ENCODE measurements around the gene CYBRD1. TPM values are rescaled to one million over a fixed set of nuclear protein-coding genes. Genes with fewer than 3 reads are reported as not detected.

CYBRD1 gene
- total RNA-seq, 2 donors from 2014 or later = 0.44 to 1.3 TPM

DNA sequence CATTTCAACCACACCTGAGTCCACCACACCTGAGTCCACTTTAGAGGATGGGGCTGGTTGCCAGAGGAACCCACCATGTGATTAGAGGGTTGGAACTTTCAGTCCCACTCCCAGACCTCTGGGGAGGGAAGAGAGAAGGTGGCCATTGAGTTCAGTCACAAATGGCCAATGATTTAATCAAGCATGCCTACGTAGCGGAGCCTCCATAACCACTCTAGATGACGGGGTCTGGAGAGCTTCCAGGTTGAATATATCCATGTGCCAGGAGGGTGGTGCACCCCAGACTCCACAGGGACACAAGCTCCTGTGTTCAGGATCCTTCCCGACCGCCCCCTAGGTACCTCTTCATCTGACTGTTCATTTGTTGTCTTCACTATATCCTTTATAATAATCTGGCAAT, 53.3 kb downstream of the CYBRD1 start:
- Mint-ChIP-seq H3K27ac (no peak overlapping the region), H3K36me3 (ENCODE audit: low read depth) (no peaks in the 10 kb centered on the region), H3K4me1 (peaks cover 4% of the 10 kb centered on the region), H3K4me3 (no peak overlapping the region), H3K27me3 (peaks cover 8% of the 10 kb centered on the region)
- ATAC-seq (no peak), DNase-seq (no peak)
- no peaks in the 10 kb centered on the region for H3K9me3 ChIP-seq (ENCODE audit: control insufficient read depth, low read length, poor library complexity, severe bottlenecking)

DNA sequence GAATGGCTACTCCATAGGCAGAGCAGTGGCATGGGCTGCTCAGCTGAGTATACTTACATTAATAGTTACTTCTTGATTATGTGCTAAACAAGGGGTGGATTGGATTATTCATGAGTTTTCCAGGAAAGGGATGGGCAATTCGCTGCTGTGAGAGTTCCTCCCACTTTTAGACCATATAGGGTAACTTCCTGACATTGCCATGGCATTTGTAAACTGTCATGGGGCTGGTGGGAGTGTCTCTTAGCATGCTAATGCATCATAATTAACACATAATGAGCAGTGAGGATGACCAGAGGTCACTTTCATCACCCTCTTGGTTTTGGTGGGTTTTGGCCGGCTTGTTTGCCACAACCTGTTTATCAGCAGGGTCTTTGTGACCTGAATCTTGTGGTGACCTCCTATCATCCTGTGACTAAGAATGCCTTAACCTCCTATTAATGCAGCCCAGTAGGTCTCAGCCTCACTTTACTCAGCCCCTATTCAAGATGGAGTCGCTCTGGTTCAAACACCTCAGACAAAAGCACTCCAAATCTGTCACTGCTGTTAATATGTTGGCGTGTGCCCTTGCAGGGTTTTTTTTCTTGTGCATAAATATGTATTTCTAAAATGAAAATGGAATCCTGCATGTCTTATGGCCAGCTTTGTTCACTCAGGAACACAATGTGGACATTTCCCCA, 56.0 kb downstream of the CYBRD1 start:
- DNase-seq (no peak), ATAC-seq (no peak)
- H3K4me3 Mint-ChIP-seq = no peak overlapping the region
- H3K9me3 ChIP-seq (ENCODE audit: control insufficient read depth, low read length, poor library complexity, severe bottlenecking) = no peaks in the 10 kb centered on the region
- peaks cover 6% of the 10 kb centered on the region for H3K4me1 Mint-ChIP-seq
- H3K27ac Mint-ChIP-seq = no peak overlapping the region
- H3K27me3 Mint-ChIP-seq = peaks cover 11% of the 10 kb centered on the region
- H3K36me3 Mint-ChIP-seq (ENCODE audit: low read depth) = peaks cover 4% of the 10 kb centered on the region

DNA sequence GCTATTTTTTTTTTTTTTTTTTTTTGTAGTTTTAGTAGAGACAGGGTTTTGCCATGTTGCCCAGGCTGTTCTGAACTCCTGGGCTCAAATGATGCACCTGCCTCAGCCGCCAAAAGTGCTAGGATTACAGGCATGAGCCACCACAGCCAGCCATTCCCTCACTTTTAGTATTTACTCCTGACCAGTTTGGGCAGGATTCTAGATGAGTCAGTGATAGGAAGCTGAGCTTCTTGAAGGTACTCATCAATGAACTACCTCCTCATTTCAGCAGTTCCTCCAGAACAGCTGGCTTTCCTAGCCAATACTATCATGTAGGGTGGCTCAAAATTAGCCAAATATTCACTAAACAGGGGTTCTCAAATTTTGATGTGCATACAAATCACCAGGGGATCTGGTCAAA, 57.2 kb downstream of the CYBRD1 start:
- H3K27ac Mint-ChIP-seq = no peak overlapping the region
- H3K9me3 ChIP-seq (ENCODE audit: control insufficient read depth, low read length, poor library complexity, severe bottlenecking) = no peaks in the 10 kb centered on the region
- no peak for DNase-seq
- H3K4me1 Mint-ChIP-seq = peaks cover 2% of the 10 kb centered on the region
- peaks cover 4% of the 10 kb centered on the region for H3K36me3 Mint-ChIP-seq (ENCODE audit: low read depth)
- no peak for ATAC-seq
- H3K27me3 Mint-ChIP-seq = peaks cover 11% of the 10 kb centered on the region
- no peak overlapping the region for H3K4me3 Mint-ChIP-seq

DNA sequence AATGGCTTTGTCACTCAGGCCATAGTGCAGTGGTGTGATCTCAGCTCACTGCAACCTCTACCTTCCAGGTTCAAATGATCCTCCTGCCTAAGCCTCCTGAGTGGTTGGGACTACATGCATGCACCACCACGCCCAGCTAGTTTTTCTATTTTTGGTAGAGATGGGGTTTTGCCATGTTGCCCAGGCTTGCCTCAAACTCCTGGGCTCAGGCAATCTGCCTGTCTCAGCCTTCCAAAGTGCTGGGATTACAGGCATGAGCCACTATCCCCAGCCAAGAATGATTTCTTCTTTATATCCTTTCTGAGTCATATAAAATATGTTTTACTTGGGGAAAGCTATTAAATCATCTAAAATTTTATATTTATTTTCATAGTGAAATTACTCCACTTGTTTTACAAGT, 61.3 kb downstream of the CYBRD1 start:
- Mint-ChIP-seq H3K27ac (no peak overlapping the region), H3K27me3 (peaks cover 33% of the 10 kb centered on the region), H3K4me1 (peaks cover 2% of the 10 kb centered on the region), H3K4me3 (no peak overlapping the region), H3K36me3 (ENCODE audit: low read depth) (peaks cover 6% of the 10 kb centered on the region)
- DNase-seq (no peak), ATAC-seq (no peak)
- no peaks in the 10 kb centered on the region for H3K9me3 ChIP-seq (ENCODE audit: control insufficient read depth, low read length, poor library complexity, severe bottlenecking)

DNA sequence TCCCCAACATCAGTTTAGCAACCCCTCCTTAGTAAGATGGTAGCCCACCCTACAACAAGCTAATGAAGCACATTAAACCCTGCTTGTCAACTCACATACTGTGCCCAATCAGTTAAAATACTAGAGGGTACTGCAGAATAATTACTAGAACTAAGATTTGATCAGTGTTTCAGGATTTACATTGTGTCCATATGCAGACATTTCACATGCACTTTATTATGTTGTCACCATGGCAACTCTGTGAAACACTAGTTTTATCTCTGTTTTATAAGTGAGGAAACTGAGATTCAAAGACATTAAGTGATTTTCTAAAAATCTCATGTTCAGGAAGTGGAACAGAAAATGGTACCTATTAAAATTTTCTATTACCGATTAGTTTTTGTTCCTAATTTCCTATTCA, 61.7 kb downstream of the CYBRD1 start:
- Mint-ChIP-seq H3K36me3 (ENCODE audit: low read depth) (peaks cover 6% of the 10 kb centered on the region), H3K27ac (no peak overlapping the region), H3K27me3 (peaks cover 33% of the 10 kb centered on the region), H3K4me3 (no peak overlapping the region), H3K4me1 (peaks cover 2% of the 10 kb centered on the region)
- no peaks in the 10 kb centered on the region for H3K9me3 ChIP-seq (ENCODE audit: control insufficient read depth, low read length, poor library complexity, severe bottlenecking)
- ATAC-seq (no peak), DNase-seq (no peak)

DNA sequence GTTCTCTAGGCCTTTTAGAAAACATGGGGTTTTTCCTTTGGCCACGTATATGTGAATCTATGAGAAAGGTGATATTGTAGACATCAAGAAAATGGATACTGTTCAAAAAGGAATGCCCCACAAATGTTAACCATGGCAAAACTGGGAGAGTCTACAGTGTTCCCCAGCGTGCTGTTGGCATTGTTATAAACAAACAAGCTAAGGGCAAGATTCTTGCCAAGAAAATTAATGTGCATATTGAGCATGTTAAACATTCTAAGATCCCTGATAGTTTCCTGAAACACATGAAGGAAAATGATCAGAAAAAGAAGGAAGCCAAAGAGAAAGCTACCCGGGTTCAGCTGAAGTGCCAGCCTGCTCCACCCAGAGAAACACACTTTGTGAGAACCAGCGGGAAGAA, 64.9 kb downstream of the CYBRD1 start:
- no peak for ATAC-seq
- no peaks in the 10 kb centered on the region for H3K4me1 Mint-ChIP-seq
- no peak for DNase-seq
- H3K36me3 Mint-ChIP-seq (ENCODE audit: low read depth) = peaks cover 4% of the 10 kb centered on the region
- no peak overlapping the region for H3K27ac Mint-ChIP-seq
- peaks cover 28% of the 10 kb centered on the region for H3K27me3 Mint-ChIP-seq
- H3K4me3 Mint-ChIP-seq = no peak overlapping the region
- H3K9me3 ChIP-seq (ENCODE audit: control insufficient read depth, low read length, poor library complexity, severe bottlenecking) = no peaks in the 10 kb centered on the region

DNA sequence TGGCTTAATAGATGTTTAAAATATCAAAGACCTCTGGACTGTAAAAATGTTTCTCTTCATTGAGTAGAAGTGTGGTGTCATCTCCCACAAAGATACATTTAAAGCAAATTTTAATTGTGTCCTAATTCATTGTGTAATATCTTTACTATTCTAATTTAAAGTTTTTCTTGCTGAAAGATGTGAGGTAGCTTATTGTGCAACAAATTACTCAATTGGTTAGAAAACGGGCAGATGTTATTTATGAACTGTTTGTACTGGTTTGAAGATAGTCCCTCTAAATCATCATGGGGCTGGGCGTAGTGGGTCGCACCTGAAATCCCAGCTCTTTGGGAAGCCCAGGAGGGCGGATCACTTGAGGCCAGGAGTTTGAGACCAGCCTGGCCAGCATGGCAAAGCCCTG, 65.3 kb downstream of the CYBRD1 start:
- no peak for DNase-seq
- Mint-ChIP-seq H3K36me3 (ENCODE audit: low read depth) (peaks cover 3% of the 10 kb centered on the region), H3K4me3 (no peak overlapping the region), H3K27ac (no peak overlapping the region), H3K4me1 (no peaks in the 10 kb centered on the region), H3K27me3 (peaks cover 28% of the 10 kb centered on the region)
- no peaks in the 10 kb centered on the region for H3K9me3 ChIP-seq (ENCODE audit: control insufficient read depth, low read length, poor library complexity, severe bottlenecking)
- ATAC-seq = no peak

DNA sequence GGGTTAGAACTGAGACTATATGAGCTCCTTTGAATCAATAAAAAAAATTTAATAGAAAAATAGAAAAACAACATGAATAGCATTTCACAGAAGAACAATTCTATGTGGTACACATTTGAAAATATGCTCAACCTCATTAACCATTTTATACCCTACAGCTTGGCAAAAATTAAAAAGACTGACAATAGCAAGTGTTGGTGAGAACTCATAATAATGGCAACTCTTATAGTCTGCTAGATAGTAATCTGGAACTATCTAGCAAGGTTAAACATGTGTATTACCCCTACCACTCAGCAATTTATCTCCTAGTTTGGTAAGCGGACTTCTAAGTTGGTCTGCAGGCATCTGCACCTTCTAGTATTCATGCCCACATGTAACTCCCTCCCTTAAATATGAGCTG, 67.8 kb downstream of the CYBRD1 start:
- no peak overlapping the region for H3K4me3 Mint-ChIP-seq
- peaks cover 28% of the 10 kb centered on the region for H3K27me3 Mint-ChIP-seq
- no peaks in the 10 kb centered on the region for H3K4me1 Mint-ChIP-seq
- H3K9me3 ChIP-seq (ENCODE audit: control insufficient read depth, low read length, poor library complexity, severe bottlenecking) = no peaks in the 10 kb centered on the region
- no peak overlapping the region for H3K27ac Mint-ChIP-seq
- ATAC-seq = no peak
- DNase-seq = no peak
- peaks cover 2% of the 10 kb centered on the region for H3K36me3 Mint-ChIP-seq (ENCODE audit: low read depth)

DNA sequence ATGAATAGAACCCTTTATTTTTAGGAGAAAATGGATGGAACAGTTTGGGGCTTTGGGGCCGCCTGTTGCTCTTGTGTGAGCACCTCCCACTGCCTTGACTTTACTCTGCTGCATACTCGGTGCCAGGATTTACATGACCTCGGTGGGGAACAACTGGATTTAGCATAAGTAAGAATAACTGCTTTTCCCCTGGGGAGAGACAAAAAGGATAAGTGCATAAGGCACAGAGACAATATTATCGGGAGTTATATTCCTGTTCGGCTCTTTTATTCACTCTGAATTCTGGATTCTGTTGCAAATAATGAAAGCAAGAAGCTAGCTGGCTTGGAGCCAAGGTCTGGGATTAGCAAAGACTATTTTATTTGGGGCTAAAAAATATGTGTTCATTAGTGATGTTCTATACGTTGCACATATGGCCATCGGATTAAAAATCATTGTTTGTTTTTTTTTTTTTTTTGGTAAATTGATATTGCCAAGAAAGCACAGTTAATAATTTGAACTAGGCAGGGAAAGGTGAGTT, 69.8 kb downstream of the CYBRD1 start:
- H3K9me3 ChIP-seq (ENCODE audit: control insufficient read depth, low read length, poor library complexity, severe bottlenecking) = no peaks in the 10 kb centered on the region
- ATAC-seq (no peak), DNase-seq (no peak)
- Mint-ChIP-seq H3K27me3 (peaks cover 9% of the 10 kb centered on the region), H3K36me3 (ENCODE audit: low read depth) (no peaks in the 10 kb centered on the region), H3K4me1 (no peaks in the 10 kb centered on the region), H3K4me3 (no peak overlapping the region), H3K27ac (no peak overlapping the region)

DNA sequence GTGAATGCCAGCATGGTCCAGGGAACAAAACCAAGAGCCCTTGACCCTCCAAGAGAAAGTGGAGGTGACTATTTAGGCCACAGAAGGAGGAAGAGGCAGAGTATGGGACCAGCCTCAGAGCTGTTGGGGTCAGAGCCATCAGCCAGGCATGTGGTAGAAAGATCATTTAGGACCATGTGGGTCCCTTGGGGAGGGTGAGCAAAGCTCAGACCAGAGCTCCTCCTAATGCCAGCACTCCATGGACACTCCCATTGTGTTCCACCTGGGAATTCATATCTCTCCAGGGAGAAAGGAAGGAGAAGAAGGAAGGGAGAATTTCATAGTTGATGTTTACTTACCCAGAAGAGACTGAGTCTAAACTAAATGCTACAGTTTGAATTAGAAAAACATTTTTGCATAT, 73.2 kb downstream of the CYBRD1 start:
- H3K4me1 Mint-ChIP-seq = peaks cover 2% of the 10 kb centered on the region
- no peak overlapping the region for H3K27ac Mint-ChIP-seq
- ATAC-seq = no peak

DNA sequence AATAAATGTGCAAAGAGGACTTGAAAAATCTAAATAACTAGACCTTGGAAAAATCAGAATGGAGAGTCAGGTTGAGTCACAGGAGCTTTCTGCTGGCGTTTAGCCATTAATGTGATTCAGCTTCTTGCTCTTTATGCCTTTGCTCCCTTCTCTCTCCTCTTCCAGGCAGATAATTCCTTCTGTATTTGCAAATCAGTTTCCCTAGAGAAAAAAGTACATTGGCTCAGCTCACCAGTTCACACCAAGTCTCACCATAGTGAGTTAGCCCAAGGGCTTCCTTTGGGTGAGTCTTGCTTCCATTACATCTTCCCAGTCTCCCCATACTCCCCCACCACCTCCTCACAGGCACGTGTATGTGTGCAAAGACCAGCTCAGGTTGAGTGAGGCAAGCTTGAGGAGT, 73.6 kb downstream of the CYBRD1 start:
- H3K4me3 Mint-ChIP-seq = no peak overlapping the region
- H3K36me3 Mint-ChIP-seq (ENCODE audit: low read depth) = no peaks in the 10 kb centered on the region
- ATAC-seq (no peak), DNase-seq (no peak)
- no peak overlapping the region for H3K27ac Mint-ChIP-seq
- H3K27me3 Mint-ChIP-seq = peaks cover 23% of the 10 kb centered on the region
- peaks cover 2% of the 10 kb centered on the region for H3K4me1 Mint-ChIP-seq
- no peaks in the 10 kb centered on the region for H3K9me3 ChIP-seq (ENCODE audit: control insufficient read depth, low read length, poor library complexity, severe bottlenecking)

More for the DNA sequence above, 73.2 kb downstream of the CYBRD1 start:
- no peak overlapping the region for H3K4me3 Mint-ChIP-seq
- no peak for DNase-seq
- peaks cover 23% of the 10 kb centered on the region for H3K27me3 Mint-ChIP-seq
- no peaks in the 10 kb centered on the region for H3K36me3 Mint-ChIP-seq (ENCODE audit: low read depth)
- H3K9me3 ChIP-seq (ENCODE audit: control insufficient read depth, low read length, poor library complexity, severe bottlenecking) = no peaks in the 10 kb centered on the region

DNA sequence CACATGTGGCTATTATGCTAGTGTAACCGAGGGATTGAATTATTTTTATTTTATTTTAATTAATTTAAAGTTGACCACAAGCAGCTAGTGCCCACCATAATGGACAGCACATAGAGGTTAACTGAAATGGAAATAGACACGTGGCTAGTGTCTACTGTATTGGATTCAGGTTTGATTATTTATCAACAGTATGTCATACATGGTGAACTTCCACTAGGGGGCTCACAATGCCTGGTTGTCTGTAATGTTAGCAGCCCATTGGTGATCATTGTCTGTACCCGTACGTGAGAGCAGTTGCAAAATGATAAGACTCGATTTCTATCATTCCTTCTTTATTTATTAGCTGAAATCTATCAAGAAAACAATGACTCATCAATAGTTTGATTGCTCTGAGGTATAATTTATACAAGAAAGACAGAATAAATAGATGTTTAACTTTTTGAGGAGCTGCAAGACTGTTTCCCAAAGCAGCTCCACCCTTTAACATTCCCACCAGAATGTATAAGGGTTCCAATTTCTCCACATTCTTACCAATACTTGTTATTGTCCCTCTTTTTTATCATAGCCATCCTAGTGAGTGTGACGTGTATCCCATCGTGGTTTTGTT, 76.5 kb downstream of the CYBRD1 start:
- H3K9me3 ChIP-seq (ENCODE audit: control insufficient read depth, low read length, poor library complexity, severe bottlenecking) = no peaks in the 10 kb centered on the region
- H3K4me1 Mint-ChIP-seq = peaks cover 2% of the 10 kb centered on the region
- ATAC-seq = peak; percentile 97
- peak overlapping the region; percentile 15 for H3K4me3 Mint-ChIP-seq
- H3K27me3 Mint-ChIP-seq = peaks cover 17% of the 10 kb centered on the region
- peak in 1 of 3 donors; percentile 32 for DNase-seq
- no peaks in the 10 kb centered on the region for H3K36me3 Mint-ChIP-seq (ENCODE audit: low read depth)
- no peak overlapping the region for H3K27ac Mint-ChIP-seq

DNA sequence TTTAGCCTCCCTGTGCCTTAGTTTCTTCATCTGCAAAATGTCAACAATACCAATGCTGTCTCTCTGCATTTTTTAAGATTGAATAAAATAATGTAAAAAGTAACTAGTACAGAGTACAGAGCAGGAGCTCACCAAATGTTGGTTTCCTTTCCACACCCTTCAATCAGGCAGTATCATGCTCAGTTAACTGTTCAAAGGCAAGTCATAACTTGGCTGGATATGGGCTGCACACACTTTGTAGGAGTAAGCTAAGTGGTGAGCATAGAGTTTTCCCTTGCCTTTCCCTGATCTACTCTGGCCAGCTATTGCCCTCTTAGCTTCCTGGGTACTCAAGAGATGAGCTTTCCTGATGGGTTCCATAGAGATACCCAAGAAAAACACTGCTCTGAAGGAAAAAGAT, 77.9 kb downstream of the CYBRD1 start:
- Mint-ChIP-seq H3K4me1 (peaks cover 2% of the 10 kb centered on the region), H3K27ac (no peak overlapping the region), H3K36me3 (ENCODE audit: low read depth) (no peaks in the 10 kb centered on the region), H3K4me3 (no peak overlapping the region), H3K27me3 (peaks cover 23% of the 10 kb centered on the region)
- DNase-seq (no peak), ATAC-seq (no peak)
- no peaks in the 10 kb centered on the region for H3K9me3 ChIP-seq (ENCODE audit: control insufficient read depth, low read length, poor library complexity, severe bottlenecking)

DNA sequence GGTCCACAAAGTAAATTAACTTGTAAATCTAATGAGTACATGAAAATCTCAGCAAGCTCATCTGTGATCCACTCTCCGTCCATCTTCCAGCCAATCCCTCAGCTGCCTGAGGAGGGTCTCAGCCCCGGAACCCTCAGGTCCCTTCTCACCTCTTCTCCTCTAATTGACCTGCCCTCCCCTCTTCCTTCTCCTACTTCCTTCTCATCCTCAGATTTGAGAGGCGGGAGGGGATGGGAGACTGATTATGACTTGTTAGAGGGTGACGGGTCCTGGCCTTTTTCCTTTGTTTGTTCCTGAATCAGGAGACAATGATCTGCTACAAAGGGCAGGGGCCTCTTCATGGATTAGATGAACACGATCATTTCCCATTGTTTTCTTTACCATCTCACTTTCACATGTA, 80.1 kb downstream of the CYBRD1 start:
- ATAC-seq (no peak), DNase-seq (no peak)
- Mint-ChIP-seq H3K36me3 (ENCODE audit: low read depth) (no peaks in the 10 kb centered on the region), H3K4me3 (no peak overlapping the region), H3K4me1 (peaks cover 2% of the 10 kb centered on the region), H3K27ac (no peak overlapping the region), H3K27me3 (peaks cover 37% of the 10 kb centered on the region)
- no peaks in the 10 kb centered on the region for H3K9me3 ChIP-seq (ENCODE audit: control insufficient read depth, low read length, poor library complexity, severe bottlenecking)
